Nephron progenitor cell (in vitro differentiated cells): ENCODE results near the gene NDUFV3.
"Not testable (repeated sequence)": the region's sequence is repeated elsewhere in the genome, so short reads cannot be mapped to it uniquely, and the experiment has no call there.

Experiments used
- DNase-seq: peaks from one replicate; pipeline ENCODE4 v3.0.0; 2021
- H3K27ac Mint-ChIP-seq: 2 replicates; pipeline ENCODE4 v1.8.0; 2021; ENCODE audit warnings: mild to moderate bottlenecking, moderate library complexity, mixed read lengths
- H3K27me3 Mint-ChIP-seq: 2 replicates; pipeline ENCODE4 v1.8.0; 2021; ENCODE audit warnings: mild to moderate bottlenecking, low read depth, mixed read lengths; ENCODE audit not compliant: poor library complexity
- H3K36me3 Mint-ChIP-seq: 2 replicates; pipeline ENCODE4 v1.8.0; 2021; ENCODE audit warnings: low read depth, mixed read lengths
- H3K4me1 Mint-ChIP-seq: 2 replicates; pipeline ENCODE4 v1.8.0; 2021; ENCODE audit warnings: mixed read lengths
- H3K4me3 Mint-ChIP-seq: 2 replicates; pipeline ENCODE4 v1.8.0; 2021; ENCODE audit warnings: mild to moderate bottlenecking, moderate library complexity, mixed read lengths
- H3K9me3 Mint-ChIP-seq: 2 replicates; pipeline ENCODE4 v1.8.0; 2021; ENCODE audit warnings: mild to moderate bottlenecking, moderate library complexity, mixed read lengths
- CTCF ChIP-seq: fragments of 200-600 bp; sonication (generic); IDR thresholded peaks from 2 replicates; pipeline ENCODE4 v1.5.0; 2021; ENCODE audit warnings: antibody characterized with exemption

The NDUFV3 gene

GRCh38 chr21:42864815-42865775 is 28.0 kb upstream of the NDUFV3 start:
- no peak for TF ChIP-seq CTCF
- H3K4me3 Mint-ChIP-seq = no peak overlapping the region
- peak overlapping the region; percentile 91 for H3K27ac Mint-ChIP-seq
- no peak for DNase-seq
- no peaks in the 10 kb centered on the region for H3K9me3 Mint-ChIP-seq
- no peaks in the 10 kb centered on the region for H3K27me3 Mint-ChIP-seq
- H3K36me3 Mint-ChIP-seq = peaks cover 49% of the 10 kb centered on the region
- peaks cover 6% of the 10 kb centered on the region for H3K4me1 Mint-ChIP-seq

DNA sequence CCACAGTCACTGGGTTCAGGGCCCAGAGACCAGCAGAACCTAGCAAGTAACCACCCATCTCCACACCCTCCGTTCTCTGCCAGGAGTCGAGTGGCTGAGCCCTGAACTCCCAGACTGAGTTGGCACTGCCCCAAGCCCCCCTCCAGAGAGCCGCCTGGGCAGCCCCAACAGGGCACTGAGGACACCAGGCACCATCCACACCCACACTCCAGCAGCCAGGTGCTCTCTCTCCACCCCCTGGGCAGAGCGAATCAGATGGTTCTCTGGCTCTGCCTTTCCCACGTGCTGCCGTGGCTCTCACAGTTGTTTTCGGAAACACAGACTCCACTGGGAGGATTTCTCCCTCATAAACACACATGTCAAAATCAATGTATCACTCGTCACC is 27.3 kb upstream of the NDUFV3 start:
- peaks cover 6% of the 10 kb centered on the region for H3K4me1 Mint-ChIP-seq
- H3K27me3 Mint-ChIP-seq = no peaks in the 10 kb centered on the region
- TF ChIP-seq CTCF = no peak
- H3K36me3 Mint-ChIP-seq = peaks cover 50% of the 10 kb centered on the region
- no peaks in the 10 kb centered on the region for H3K9me3 Mint-ChIP-seq
- H3K4me3 Mint-ChIP-seq = no peak overlapping the region
- no peak for DNase-seq
- H3K27ac Mint-ChIP-seq = peak overlapping the region; percentile 92

GRCh38 chr21:42868196-42868595 is 24.9 kb upstream of the NDUFV3 start:
- H3K4me3 Mint-ChIP-seq = no peak overlapping the region
- no peak for TF ChIP-seq CTCF
- no peaks in the 10 kb centered on the region for H3K9me3 Mint-ChIP-seq
- H3K4me1 Mint-ChIP-seq = peaks cover 6% of the 10 kb centered on the region
- DNase-seq = no peak
- no peaks in the 10 kb centered on the region for H3K27me3 Mint-ChIP-seq
- H3K27ac Mint-ChIP-seq = no peak overlapping the region
- H3K36me3 Mint-ChIP-seq = peaks cover 59% of the 10 kb centered on the region

- no peak for DNase-seq
- no peak overlapping the region for H3K27ac Mint-ChIP-seq
- H3K36me3 Mint-ChIP-seq = peaks cover 55% of the 10 kb centered on the region
- peaks cover 8% of the 10 kb centered on the region for H3K4me1 Mint-ChIP-seq
- no peak overlapping the region for H3K4me3 Mint-ChIP-seq
- TF ChIP-seq CTCF = no peak
- no peaks in the 10 kb centered on the region for H3K9me3 Mint-ChIP-seq
- H3K27me3 Mint-ChIP-seq = no peaks in the 10 kb centered on the region
Observed at GRCh38 chr21:42873096-42873495, 20.0 kb upstream of the NDUFV3 start.

DNA sequence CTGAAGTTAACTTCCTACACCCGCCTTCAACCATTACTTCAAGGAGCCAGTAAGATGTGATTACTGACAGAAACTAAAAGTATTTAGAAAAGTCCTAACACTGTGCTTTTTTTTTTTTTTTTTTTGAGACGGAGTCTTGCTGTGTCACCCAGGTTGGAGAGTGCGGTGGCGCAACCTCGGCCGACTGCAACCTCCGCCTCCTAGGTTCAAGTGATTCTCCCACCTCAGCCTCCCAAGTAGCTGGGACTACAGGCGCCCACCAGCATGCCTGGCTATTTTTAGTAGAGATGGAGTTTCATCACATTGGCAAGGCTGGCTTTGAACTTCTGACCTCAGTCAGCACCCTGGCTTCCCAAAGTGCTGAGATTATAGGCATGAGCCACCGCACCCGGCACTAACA is 17.3 kb upstream of the NDUFV3 start:
- Mint-ChIP-seq H3K36me3 (peaks cover 40% of the 10 kb centered on the region), H3K4me1 (peaks cover 29% of the 10 kb centered on the region)

DNA sequence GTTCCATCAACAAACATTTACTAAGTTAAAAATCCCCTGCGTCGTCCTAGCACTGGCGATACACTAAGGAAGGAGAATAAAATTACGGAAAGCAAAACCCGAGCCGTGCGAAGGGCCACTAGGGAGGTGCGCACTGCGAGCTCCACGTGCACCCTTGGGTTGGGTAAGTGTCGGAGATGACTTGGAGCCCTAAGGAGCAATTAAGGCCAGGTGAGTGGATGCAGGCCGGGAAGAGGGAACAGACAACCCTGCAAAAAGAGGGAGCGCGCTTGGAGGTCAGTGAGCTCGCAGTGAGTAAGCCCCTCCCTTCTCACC is 14.5 kb upstream of the NDUFV3 start:
- Mint-ChIP-seq H3K9me3 (peaks cover 6% of the 10 kb centered on the region), H3K4me3 (peak overlapping the region; percentile 99), H3K4me1 (peaks cover 36% of the 10 kb centered on the region), H3K36me3 (peaks cover 32% of the 10 kb centered on the region), H3K27ac (peak overlapping the region; percentile 94), H3K27me3 (no peaks in the 10 kb centered on the region)
- TF ChIP-seq CTCF = no peak
- no peak for DNase-seq

More for the DNA sequence above, 17.3 kb upstream of the NDUFV3 start:
- not testable (repeated sequence) for DNase-seq, H3K27me3 Mint-ChIP-seq, H3K4me3 Mint-ChIP-seq, H3K9me3 Mint-ChIP-seq, H3K27ac Mint-ChIP-seq
